ENCODE data around the gene CHCHD1. TPM values are rescaled to one million over a fixed set of nuclear protein-coding genes. Genes with fewer than 3 reads are reported as not detected.

The CHCHD1 gene
- total RNA-seq, 1 experiment from 2014 or later, result 44.1 TPM

DNA sequence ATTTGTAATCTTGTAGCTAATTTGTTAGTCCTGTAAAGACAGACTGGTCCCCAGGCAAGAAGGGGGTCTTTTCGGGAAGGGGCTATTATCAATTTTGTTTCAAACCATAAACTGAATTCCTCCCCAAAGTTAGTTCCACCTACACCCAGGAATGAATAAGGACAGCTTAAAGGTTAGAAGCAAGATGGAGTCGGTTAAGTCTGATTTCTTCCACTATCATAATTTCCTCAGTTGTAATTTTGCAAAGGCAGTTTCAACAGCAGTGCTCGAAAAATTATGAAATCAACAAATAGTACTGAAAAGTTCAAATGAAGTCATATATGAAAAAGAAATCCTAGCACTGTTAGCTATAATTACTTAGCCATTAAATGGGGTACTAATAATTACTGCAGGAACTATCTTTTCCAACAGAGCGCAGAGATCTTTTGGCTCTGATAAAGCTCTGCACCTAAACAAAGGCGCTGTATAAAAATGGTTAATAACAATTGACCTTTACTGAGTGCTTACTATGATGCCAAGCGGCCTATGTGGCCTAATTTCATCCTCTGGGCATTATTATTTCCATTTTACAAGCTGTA is 38.4 kb upstream of the CHCHD1 start:
- DNase-seq, result no peak
- Mint-ChIP-seq H3K27ac (ENCODE audit: unreplicated experiment) (peak overlapping the region; percentile 99), H3K9me3 (ENCODE audit: low read depth, unreplicated experiment) (no peaks in the 10 kb centered on the region), H3K27me3 (ENCODE audit: unreplicated experiment) (no peaks in the 10 kb centered on the region), H3K36me3 (ENCODE audit: insufficient read depth, unreplicated experiment) (peaks cover 81% of the 10 kb centered on the region), H3K4me1 (ENCODE audit: low read depth, unreplicated experiment) (peaks cover 10% of the 10 kb centered on the region), H3K4me3 (ENCODE audit: low read depth, unreplicated experiment) (peak overlapping the region; percentile 98)
- CTCF ChIA-PET, result interaction anchor here (1.0 to 2.8 kb wide), 2 partner anchors 9 to 13 kb away, joined by 3 to 10 read pairs; no protein-coding TSS in a partner anchor
- BruUV-seq (replicated peaks), result TSS peak; percentile 96
- intact Hi-C loops (cut with micrococcal nuclease; ENCODE audit: unreplicated experiment), result no loop called here
- TF ChIP-seq, protein P1, sequence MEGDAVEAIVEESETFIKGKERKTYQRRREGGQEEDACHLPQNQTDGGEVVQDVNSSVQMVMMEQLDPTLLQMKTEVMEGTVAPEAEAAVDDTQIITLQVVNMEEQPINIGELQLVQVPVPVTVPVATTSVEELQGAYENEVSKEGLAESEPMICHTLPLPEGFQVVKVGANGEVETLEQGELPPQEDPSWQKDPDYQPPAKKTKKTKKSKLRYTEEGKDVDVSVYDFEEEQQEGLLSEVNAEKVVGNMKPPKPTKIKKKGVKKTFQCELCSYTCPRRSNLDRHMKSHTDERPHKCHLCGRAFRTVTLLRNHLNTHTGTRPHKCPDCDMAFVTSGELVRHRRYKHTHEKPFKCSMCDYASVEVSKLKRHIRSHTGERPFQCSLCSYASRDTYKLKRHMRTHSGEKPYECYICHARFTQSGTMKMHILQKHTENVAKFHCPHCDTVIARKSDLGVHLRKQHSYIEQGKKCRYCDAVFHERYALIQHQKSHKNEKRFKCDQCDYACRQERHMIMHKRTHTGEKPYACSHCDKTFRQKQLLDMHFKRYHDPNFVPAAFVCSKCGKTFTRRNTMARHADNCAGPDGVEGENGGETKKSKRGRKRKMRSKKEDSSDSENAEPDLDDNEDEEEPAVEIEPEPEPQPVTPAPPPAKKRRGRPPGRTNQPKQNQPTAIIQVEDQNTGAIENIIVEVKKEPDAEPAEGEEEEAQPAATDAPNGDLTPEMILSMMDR (IDR thresholded peaks at IDR 0.05; ENCODE audit: unreplicated experiment), result no peak

DNA sequence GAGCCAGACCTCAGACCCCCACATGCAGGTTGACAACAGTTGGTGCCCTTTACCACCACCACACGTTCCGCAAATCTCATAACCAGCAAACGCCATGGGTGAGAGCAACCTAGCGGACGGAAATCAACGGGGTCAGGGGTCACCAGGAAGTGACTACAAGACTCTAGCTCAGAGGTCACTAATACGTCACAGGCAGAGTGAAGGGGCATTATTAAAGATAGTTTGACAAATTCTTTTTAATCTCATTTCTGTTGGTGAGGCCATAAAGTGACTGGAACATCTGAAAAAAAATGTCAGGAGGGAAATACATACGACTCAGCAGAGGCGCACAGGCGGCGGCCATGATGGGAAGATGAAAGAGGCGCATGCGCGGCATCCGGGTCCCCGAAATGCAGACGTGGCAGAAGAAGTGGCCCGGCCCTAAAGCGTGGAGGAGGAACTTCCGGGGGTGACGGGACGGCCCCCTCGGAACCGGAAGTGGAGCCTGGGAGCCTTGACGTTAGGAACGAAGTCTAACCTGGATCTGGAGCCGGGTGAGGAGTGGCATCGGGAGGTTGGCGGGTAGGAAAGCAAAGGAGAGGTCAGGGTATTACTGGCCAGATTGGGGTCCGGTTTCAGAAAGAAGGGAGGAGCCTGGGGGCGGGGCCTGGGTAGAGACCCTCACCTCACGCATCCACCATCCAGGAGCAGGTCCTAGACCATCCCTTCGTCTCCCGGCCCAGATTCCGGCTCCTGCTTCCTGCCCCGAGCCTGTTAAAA is 37.8 kb upstream of the CHCHD1 start, which contains the start of gene SEC24C:
SEC24C (plus strand) TSS at position 468 of the 759 bp plus-strand sequence. CDS start 2,461 bp downstream, outside the sequence.
- CTCF ChIA-PET, result interaction anchor here (0.6 to 2.8 kb wide), 3 partner anchors 8 to 83 kb away, joined by 3 to 10 read pairs (median 3); no protein-coding TSS in a partner anchor
- DNase-seq, result peak; percentile 97
- TF ChIP-seq, protein P1 (IDR thresholded peaks at IDR 0.05; ENCODE audit: unreplicated experiment), result no peak
- H3K36me3 Mint-ChIP-seq (ENCODE audit: insufficient read depth, unreplicated experiment), result peaks cover 88% of the 10 kb centered on the region
- intact Hi-C loops (cut with micrococcal nuclease; ENCODE audit: unreplicated experiment), result no loop called here
- no peaks in the 10 kb centered on the region for H3K27me3 Mint-ChIP-seq (ENCODE audit: unreplicated experiment)
- no TSS peak for BruUV-seq (replicated peaks)
- no peaks in the 10 kb centered on the region for H3K9me3 Mint-ChIP-seq (ENCODE audit: low read depth, unreplicated experiment)
- H3K4me1 Mint-ChIP-seq (ENCODE audit: low read depth, unreplicated experiment), result peaks cover 10% of the 10 kb centered on the region
- peak within 1 kb of the TSS; percentile 98 for H3K4me3 Mint-ChIP-seq (ENCODE audit: low read depth, unreplicated experiment)
- H3K27ac Mint-ChIP-seq (ENCODE audit: unreplicated experiment), result peak within 1 kb of the TSS; percentile 99

DNA sequence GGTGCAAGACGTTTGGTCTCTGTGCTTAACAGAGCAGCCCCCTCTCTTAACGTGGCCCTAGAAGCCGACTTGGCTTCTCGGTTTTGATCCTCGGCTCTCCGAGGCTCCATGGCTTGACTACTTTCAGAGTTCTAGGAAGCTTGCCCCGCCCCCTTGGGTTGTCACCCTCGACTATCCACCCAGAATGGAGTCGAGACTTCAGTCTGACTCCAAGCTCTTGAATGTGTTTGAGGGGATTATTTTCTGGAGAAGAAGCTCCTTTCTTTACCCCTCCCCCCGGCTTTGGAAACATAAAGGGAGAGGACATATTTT is 37.2 kb upstream of the CHCHD1 start:
- intact Hi-C loops (cut with micrococcal nuclease; ENCODE audit: unreplicated experiment), result no loop called here

DNA sequence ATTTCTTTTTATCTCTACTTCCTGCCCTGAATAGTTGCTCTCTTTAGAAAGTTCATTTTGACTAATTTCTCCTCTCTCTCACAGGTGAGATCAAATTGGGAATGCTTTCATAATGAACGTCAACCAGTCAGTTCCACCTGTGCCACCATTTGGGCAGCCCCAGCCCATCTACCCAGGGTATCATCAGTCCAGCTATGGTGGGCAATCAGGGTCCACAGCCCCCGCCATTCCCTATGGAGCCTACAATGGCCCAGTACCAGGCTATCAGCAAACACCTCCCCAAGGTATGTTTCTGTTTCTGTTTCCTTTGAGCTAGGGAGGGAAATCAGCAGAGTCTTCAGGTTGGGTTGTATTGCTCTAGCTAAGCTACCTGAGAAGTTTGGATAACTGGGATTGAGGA is 35.1 kb upstream of the CHCHD1 start:
- CTCF ChIA-PET, result interaction anchor here (0.6 to 0.7 kb wide), 2 partner anchors 26 to 86 kb away, joined by 4 to 6 read pairs; no protein-coding TSS in a partner anchor
- no peak for DNase-seq
- no peak overlapping the region for H3K27ac Mint-ChIP-seq (ENCODE audit: unreplicated experiment)
- intact Hi-C loops (cut with micrococcal nuclease; ENCODE audit: unreplicated experiment), result no loop called here
- no peaks in the 10 kb centered on the region for H3K9me3 Mint-ChIP-seq (ENCODE audit: low read depth, unreplicated experiment)
- peaks cover 20% of the 10 kb centered on the region for H3K4me1 Mint-ChIP-seq (ENCODE audit: low read depth, unreplicated experiment)
- no peak overlapping the region for H3K4me3 Mint-ChIP-seq (ENCODE audit: low read depth, unreplicated experiment)
- TSS peak; percentile 1 for BruUV-seq (replicated peaks)
- TF ChIP-seq, protein P1 (IDR thresholded peaks at IDR 0.05; ENCODE audit: unreplicated experiment), result no peak
- no peaks in the 10 kb centered on the region for H3K27me3 Mint-ChIP-seq (ENCODE audit: unreplicated experiment)
- H3K36me3 Mint-ChIP-seq (ENCODE audit: insufficient read depth, unreplicated experiment), result peaks cover 92% of the 10 kb centered on the region

More for the DNA sequence above, 37.2 kb upstream of the CHCHD1 start:
- TF ChIP-seq, protein P1 (IDR thresholded peaks at IDR 0.05; ENCODE audit: unreplicated experiment), result no peak
- H3K27ac Mint-ChIP-seq (ENCODE audit: unreplicated experiment), result peak overlapping the region; percentile 99
- DNase-seq, result peak; percentile 68
- BruUV-seq (replicated peaks), result TSS peak; percentile 75
- no peaks in the 10 kb centered on the region for H3K27me3 Mint-ChIP-seq (ENCODE audit: unreplicated experiment)
- H3K4me1 Mint-ChIP-seq (ENCODE audit: low read depth, unreplicated experiment), result peaks cover 10% of the 10 kb centered on the region
- H3K4me3 Mint-ChIP-seq (ENCODE audit: low read depth, unreplicated experiment), result peak overlapping the region; percentile 98
- CTCF ChIA-PET, result interaction anchor here (0.6 to 2.8 kb wide), 3 partner anchors 14 to 84 kb away, joined by 3 to 10 read pairs (median 5); no protein-coding TSS in a partner anchor
- no peaks in the 10 kb centered on the region for H3K9me3 Mint-ChIP-seq (ENCODE audit: low read depth, unreplicated experiment)
- H3K36me3 Mint-ChIP-seq (ENCODE audit: insufficient read depth, unreplicated experiment), result peaks cover 93% of the 10 kb centered on the region
